HepG2 (cell line): ENCODE results near the gene TTC31. TPM values are rescaled to one million over a fixed set of nuclear protein-coding genes. Genes with fewer than 3 reads are reported as not detected.

ENCODE experiments used
- GATAD1 ChIP-seq: IDR thresholded peaks from 2 replicates; pipeline ENCODE4 v1.6.1; 2016; ENCODE audit warnings: missing genetic modification reagents, missing compliant biosample characterization
- GRHL1 ChIP-seq: sonication (generic); formaldehyde crosslinking; conservative IDR thresholded peaks from 2 replicates; pipeline ENCODE4 v1.8.0; 2022; ENCODE audit warnings: missing genetic modification reagents
- HMG20A ChIP-seq: IDR thresholded peaks from 2 replicates; pipeline ENCODE4 v1.6.1; 2016; ENCODE audit warnings: borderline replicate concordance
- HOXA5 ChIP-seq: sonication (generic); formaldehyde crosslinking; IDR thresholded peaks from 2 replicates; pipeline ENCODE4 v1.4.0; 2020; ENCODE audit warnings: missing genetic modification reagents
- IRF9 ChIP-seq: sonication (generic); formaldehyde crosslinking; IDR thresholded peaks from 2 replicates; pipeline ENCODE4 v1.8.0; 2022; ENCODE audit warnings: missing genetic modification reagents, mild to moderate bottlenecking, borderline replicate concordance
- KAT7 ChIP-seq: IDR thresholded peaks from 2 replicates; pipeline ENCODE4 v1.6.1; 2018; ENCODE audit warnings: borderline replicate concordance, missing compliant biosample characterization
- KDM5B ChIP-seq: sonication (generic); formaldehyde crosslinking; IDR thresholded peaks from 2 replicates; pipeline ENCODE4 v1.4.0; 2020; ENCODE audit warnings: missing genetic modification reagents, mild to moderate bottlenecking, borderline replicate concordance
- LCORL ChIP-seq, 2 experiments: fragments of 450-650 bp in 1 of 2; sonication (generic) in 1 of 2; formaldehyde crosslinking in 1 of 2; IDR thresholded peaks; 2 replicates each; pipeline versions ENCODE4 v1.5.0 to v1.6.1; 2017 to 2020; ENCODE audit warnings: antibody characterized with exemption in 1 of 2, missing genetic modification reagents in 1 of 2
- NFIC ChIP-seq: IDR thresholded peaks from 2 replicates; pipeline ENCODE4 v1.6.1; 2012; ENCODE audit warnings: mild to moderate bottlenecking, low read length, inconsistent platforms
- PAX8 ChIP-seq: sonication (generic); formaldehyde crosslinking; IDR thresholded peaks from 2 replicates; pipeline ENCODE4 v1.8.0; 2022; ENCODE audit warnings: mild to moderate bottlenecking, missing genetic modification reagents, borderline replicate concordance
- PAXIP1 ChIP-seq: sonication (generic); formaldehyde crosslinking; conservative IDR thresholded peaks from 2 replicates; pipeline ENCODE4 v1.4.0; 2020; ENCODE audit warnings: mild to moderate bottlenecking, missing genetic modification reagents, moderate library complexity
- PITX1 ChIP-seq: sonication (generic); formaldehyde crosslinking; IDR thresholded peaks from 2 replicates; pipeline ENCODE4 v1.5.1; 2020; ENCODE audit warnings: mild to moderate bottlenecking, missing genetic modification reagents
- SRY ChIP-seq: sonication (generic); formaldehyde crosslinking; IDR thresholded peaks from 2 replicates; pipeline ENCODE4 v1.8.0; 2022; ENCODE audit warnings: mild to moderate bottlenecking, missing genetic modification reagents
- ZFP37 ChIP-seq: sonication (generic); formaldehyde crosslinking; IDR thresholded peaks from 2 replicates; pipeline ENCODE4 v1.4.0; 2020; ENCODE audit warnings: missing genetic modification reagents, borderline replicate concordance
- ZMYM3 ChIP-seq: sonication (generic); formaldehyde crosslinking; IDR thresholded peaks from 2 replicates; pipeline ENCODE4 v1.5.1; 2020; ENCODE audit warnings: mild to moderate bottlenecking, missing genetic modification reagents
- ZNF12 ChIP-seq: sonication (generic); formaldehyde crosslinking; IDR thresholded peaks from 2 replicates; pipeline ENCODE4 v1.5.0; 2020; ENCODE audit warnings: missing genetic modification reagents
- ZNF143 ChIP-seq: sonication (generic); formaldehyde crosslinking; IDR thresholded peaks from 2 replicates; pipeline ENCODE4 v1.4.0; 2020; ENCODE audit warnings: missing genetic modification reagents
- ZNF225 ChIP-seq: sonication (generic); formaldehyde crosslinking; IDR thresholded peaks from 2 replicates; pipeline ENCODE4 v1.4.0; 2020; ENCODE audit warnings: mild to moderate bottlenecking, missing genetic modification reagents
- ZNF343 ChIP-seq: sonication (generic); formaldehyde crosslinking; IDR thresholded peaks from 2 replicates; pipeline ENCODE4 v1.4.0; 2020; ENCODE audit warnings: mild to moderate bottlenecking, missing genetic modification reagents
- ZNF414 ChIP-seq: sonication (generic); formaldehyde crosslinking; IDR thresholded peaks from 2 replicates; pipeline ENCODE4 v1.5.0; 2020; ENCODE audit warnings: missing genetic modification reagents
- ZNF577 ChIP-seq: sonication (generic); formaldehyde crosslinking; IDR thresholded peaks from 2 replicates; pipeline ENCODE4 v1.4.0; 2020; ENCODE audit warnings: mild to moderate bottlenecking, low read depth, missing genetic modification reagents, borderline replicate concordance
- ZNF614 ChIP-seq: IDR thresholded peaks from 2 replicates; pipeline ENCODE4 v1.6.1; 2018; ENCODE audit warnings: missing biosample characterization, missing genetic modification reagents, inconsistent platforms, borderline replicate concordance
- ZNF777 ChIP-seq: sonication (generic); formaldehyde crosslinking; IDR thresholded peaks from 2 replicates; pipeline ENCODE4 v1.4.0; 2020; ENCODE audit warnings: missing genetic modification reagents
- ZNF850 ChIP-seq: sonication (generic); formaldehyde crosslinking; conservative IDR thresholded peaks from 2 replicates; pipeline ENCODE4 v1.9.0; 2021; ENCODE audit warnings: mild to moderate bottlenecking, missing genetic modification reagents
- polyA plus RNA-seq, 8 experiments: library from polyadenylated mRNA; depleted of rRNA in 3 of 8; stranded (reverse) in 7 of 8; unstranded in 1 of 8; fragments of >200 nt; fragmentation: Illumina TruSeq in 4 of 8; extraction: Trizol in 4 of 8; gene quantifications; 2 replicates each; pipeline versions ENCODE4 v1.2.1 to v1.2.3, GENCODE V29; 2011 to 2016; ENCODE audit warnings: low read depth in 4 of 8, missing spikeins in 1 of 8, mixed read lengths in 1 of 8; ENCODE audit not compliant: insufficient read depth in 1 of 8
- total RNA-seq, 5 experiments: library from RNA; depleted of rRNA; stranded (reverse); fragments of >200 nt; fragmentation: Illumina TruSeq; extraction: Trizol; gene quantifications; 2 replicates each; pipeline ENCODE4 v1.2.3, GENCODE V29; 2016; ENCODE audit warnings: low read depth in 1 of 5

TTC31 gene
- total and polyA plus RNA-seq, 2 of the 13 experiments (the other 11 are each of a cell fraction or from before 2014, with no cell fraction given) = 28.3 to 39.5 TPM

GRCh38 chr2:74457549-74458131 lies 25.2 kb upstream of the TTC31 start (continued):
- no peak; the same call in 1 of the 2 replicates for TF ChIP-seq ZMYM3 (CRISPR knock-in tag)
- no peak; the same call in 1 of the 2 replicates for TF ChIP-seq ZFP37 (CRISPR knock-in tag)
- no peak for TF ChIP-seq HOXA5
- 0 out of 2 replicates have a peak, but pooled peaks have one; percentile 9 for TF ChIP-seq LCORL (IDR thresholded peaks at IDR 0.05)
- TF ChIP-seq LCORL (CRISPR knock-in tag; IDR thresholded peaks at IDR 0.05) = peak; percentile 90
- TF ChIP-seq ZNF850 (CRISPR knock-in tag) = no peak
- no peak for TF ChIP-seq ZNF577 (CRISPR knock-in tag)
- peak; percentile 65; the same call in 1 of the 2 replicates for TF ChIP-seq ZNF414
- peak; percentile 88; the same call in 1 of the 2 replicates for TF ChIP-seq KAT7 (CRISPR knock-in tag)
- peak; percentile 56; the same call in 1 of the 2 replicates for TF ChIP-seq PAXIP1
- TF ChIP-seq ZNF343 (CRISPR knock-in tag) = peak; percentile 71; the same call in 1 of the 2 replicates
- TF ChIP-seq PAX8 = no peak; the same call in none of the 2 replicates
- no peak for TF ChIP-seq HMG20A (CRISPR knock-in tag)
- no peak for TF ChIP-seq GATAD1 (CRISPR knock-in tag)
- TF ChIP-seq ZNF777 (CRISPR knock-in tag) = peak; percentile 72
- peak; percentile 90; the same call in 1 of the 2 replicates for TF ChIP-seq PITX1 (CRISPR knock-in tag)
- TF ChIP-seq ZNF225 (CRISPR knock-in tag) = peak; percentile 82; the same call in 1 of the 2 replicates
- TF ChIP-seq KDM5B (CRISPR knock-in tag) = peak; percentile 86; the same call in 1 of the 2 replicates
- TF ChIP-seq IRF9 = peak; percentile 74; the same call in 1 of the 2 replicates
- no peak for TF ChIP-seq ZNF12 (CRISPR knock-in tag)
- no peak for TF ChIP-seq NFIC
- TF ChIP-seq SRY = peak; percentile 93
- no peak; the same call in 1 of the 2 replicates for TF ChIP-seq ZNF143 (CRISPR knock-in tag)
- TF ChIP-seq GRHL1 (CRISPR knock-in tag) = no peak
- TF ChIP-seq ZNF614 = peak; percentile 19; the same call in 1 of the 2 replicates
